A549 (cell line): ENCODE data around the gene SPDL1.

Source experiments
- CTCF ChIP-seq: fragments of >200 bp; sonication (Bioruptor Twin); formaldehyde crosslinking; IDR thresholded peaks from 3 replicates; pipeline ENCODE4 v1.5.1; 2016
- PBX3 ChIP-seq: IDR thresholded peaks from 2 replicates; pipeline ENCODE4 v1.6.1; 2012
- POLR2A ChIP-seq: IDR thresholded peaks from 2 replicates; pipeline ENCODE4 v1.6.1; 2012; ENCODE audit warnings: mild to moderate bottlenecking, low read length
- RFX5 ChIP-seq: fragments of 450-650 bp; IDR thresholded peaks from 2 replicates; pipeline ENCODE4 v1.7.1; 2014; ENCODE audit warnings: antibody characterized with exemption, mild to moderate bottlenecking, moderate library complexity
- SMC3 ChIP-seq: fragments of >200 bp; sonication (Bioruptor Twin); formaldehyde crosslinking; IDR thresholded peaks from 3 replicates; pipeline ENCODE4 v1.6.1; 2018; ENCODE audit warnings: inconsistent platforms

GRCh38 chr5:169599451-169599850 lies 15.9 kb downstream of the SPDL1 start:
- TF ChIP-seq CTCF (no peak), POLR2A (no peak), PBX3 (no peak), RFX5 (no peak), SMC3 (no peak)
